Activated naive CD8-positive, alpha-beta T cell treated with anti-CD3 and anti-CD28 coated beads for 36 hours (primary cell): Measurements from ENCODE around the gene KATNAL1. TPM values are rescaled to one million over a fixed set of nuclear protein-coding genes. Genes with fewer than 3 reads are reported as not detected.
"Not testable (repeated sequence)": the region's sequence is repeated elsewhere in the genome, so short reads cannot be mapped to it uniquely, and the experiment has no call there.

Experiments used
- DNase-seq: peaks from one replicate; pipeline ENCODE4 v3.0.0; 2021
- H3K27ac Mint-ChIP-seq: one replicate; pipeline ENCODE4 v1.8.0; 2022; ENCODE audit warnings: mild to moderate bottlenecking, moderate library complexity, mixed read lengths
- H3K27me3 Mint-ChIP-seq: one replicate; pipeline ENCODE4 v1.8.0; 2022; ENCODE audit warnings: mild to moderate bottlenecking, mixed read lengths
- H3K36me3 Mint-ChIP-seq: one replicate; pipeline ENCODE4 v1.8.0; 2021; ENCODE audit warnings: mild to moderate bottlenecking, mixed read lengths
- H3K4me1 Mint-ChIP-seq: one replicate; pipeline ENCODE4 v1.8.0; 2021; ENCODE audit warnings: mixed read lengths
- H3K4me3 Mint-ChIP-seq: one replicate; pipeline ENCODE4 v1.8.0; 2022; ENCODE audit warnings: mild to moderate bottlenecking, moderate library complexity, mixed read lengths
- H3K9me3 Mint-ChIP-seq: one replicate; pipeline ENCODE4 v1.8.0; 2022; ENCODE audit warnings: mixed read lengths
- total RNA-seq, 2 experiments: library from RNA; stranded (reverse); gene quantifications; one replicate each; pipeline ENCODE4 v1.2.3, GENCODE V29; 2021

The KATNAL1 gene
- total RNA-seq, 2 experiments from 2014 or later: 6.7 to 6.9 TPM

GRCh38 chr13:30186634-30187415 is 120.5 kb downstream of the KATNAL1 start:
- peaks cover 2% of the 10 kb centered on the region for H3K36me3 Mint-ChIP-seq
- H3K4me3 Mint-ChIP-seq: no peak overlapping the region

DNA sequence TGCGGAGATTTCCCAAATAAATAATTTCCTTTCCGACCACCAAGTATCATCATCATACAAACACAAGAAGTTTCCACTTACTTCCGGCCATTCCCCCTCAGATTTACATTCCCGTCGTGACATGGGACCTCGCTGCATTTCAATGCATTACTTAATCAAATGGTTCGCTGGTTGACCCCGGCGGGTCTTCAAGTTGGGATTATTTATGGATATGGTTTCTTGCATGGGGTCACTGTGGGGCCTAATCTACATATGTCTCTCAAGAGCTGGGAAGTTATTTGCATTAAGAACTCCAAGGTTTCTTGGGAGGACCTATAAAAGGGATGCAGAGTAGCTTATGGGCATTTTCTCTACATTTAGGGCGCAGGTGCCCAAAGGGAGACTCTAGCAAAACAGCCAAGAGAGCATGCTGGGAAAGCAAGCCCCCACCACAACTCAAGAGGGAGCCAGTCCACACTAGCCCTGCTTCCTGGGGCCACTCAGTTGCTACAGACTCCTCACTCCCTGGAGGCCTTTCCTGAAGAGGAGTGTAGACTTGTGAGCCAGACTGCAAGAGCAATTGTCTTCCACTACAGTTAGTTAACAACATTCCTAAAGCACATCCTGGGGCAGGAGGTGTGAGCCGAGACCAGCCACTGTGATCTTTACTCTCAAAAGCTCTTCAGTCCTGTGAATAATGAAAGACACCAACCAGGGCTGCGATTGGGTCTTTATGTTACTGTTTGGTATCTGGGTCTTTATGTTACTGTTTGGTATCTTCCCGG is 125.3 kb downstream of the KATNAL1 start:
- Mint-ChIP-seq H3K4me1 (peaks cover 2% of the 10 kb centered on the region), H3K36me3 (peaks cover 2% of the 10 kb centered on the region), H3K9me3 (peaks cover 7% of the 10 kb centered on the region), H3K27ac (no peak overlapping the region), H3K27me3 (no peaks in the 10 kb centered on the region), H3K4me3 (no peak overlapping the region)
- DNase-seq: no peak

More at GRCh38 chr13:30186634-30187415, 120.5 kb downstream of the KATNAL1 start:
- DNase-seq: no peak
- no peaks in the 10 kb centered on the region for H3K27me3 Mint-ChIP-seq
- H3K27ac Mint-ChIP-seq: no peak overlapping the region
- peaks cover 2% of the 10 kb centered on the region for H3K4me1 Mint-ChIP-seq
- H3K9me3 Mint-ChIP-seq: peaks cover 7% of the 10 kb centered on the region

- H3K9me3 Mint-ChIP-seq: no peaks in the 10 kb centered on the region
- no peaks in the 10 kb centered on the region for H3K4me1 Mint-ChIP-seq
- DNase-seq: no peak
- H3K27me3 Mint-ChIP-seq: no peaks in the 10 kb centered on the region
- H3K4me3 Mint-ChIP-seq: no peak overlapping the region
- no peak overlapping the region for H3K27ac Mint-ChIP-seq
- H3K36me3 Mint-ChIP-seq: no peaks in the 10 kb centered on the region
Measured at GRCh38 chr13:30179597-30180276, 127.6 kb downstream of the KATNAL1 start.

GRCh38 chr13:30178976-30179375 is 128.4 kb downstream of the KATNAL1 start:
- Mint-ChIP-seq H3K36me3 (no peaks in the 10 kb centered on the region), H3K27ac (no peak overlapping the region), H3K27me3 (no peaks in the 10 kb centered on the region), H3K4me3 (no peak overlapping the region), H3K4me1 (peaks cover 3% of the 10 kb centered on the region), H3K9me3 (no peaks in the 10 kb centered on the region)
- no peak for DNase-seq

DNA sequence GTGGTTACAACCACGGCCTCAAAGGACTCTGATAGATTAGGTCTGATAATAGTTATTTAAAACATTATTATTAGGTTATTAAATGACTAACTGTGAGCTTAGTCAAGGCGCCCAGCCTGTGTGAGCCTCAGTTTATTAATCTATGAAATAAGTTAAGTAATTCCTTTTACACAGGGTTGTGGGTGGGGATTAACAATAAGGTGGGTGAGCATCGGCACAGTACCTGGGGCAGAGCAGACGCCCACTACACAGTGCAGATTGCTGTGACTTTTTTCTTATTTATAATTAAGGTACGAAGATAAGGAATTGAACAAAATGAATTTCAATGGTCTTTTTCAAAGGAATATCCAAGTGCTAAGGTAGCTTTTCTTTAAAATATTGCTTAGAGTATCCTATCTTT is 132.2 kb downstream of the KATNAL1 start:
- no peaks in the 10 kb centered on the region for H3K9me3 Mint-ChIP-seq
- peaks cover 17% of the 10 kb centered on the region for H3K4me1 Mint-ChIP-seq
- DNase-seq: no peak
- no peaks in the 10 kb centered on the region for H3K27me3 Mint-ChIP-seq
- H3K4me3 Mint-ChIP-seq: no peak overlapping the region
- no peaks in the 10 kb centered on the region for H3K36me3 Mint-ChIP-seq
- no peak overlapping the region for H3K27ac Mint-ChIP-seq

- H3K36me3 Mint-ChIP-seq, H3K4me3 Mint-ChIP-seq, H3K27me3 Mint-ChIP-seq, DNase-seq, H3K27ac Mint-ChIP-seq, H3K9me3 Mint-ChIP-seq: not testable (repeated sequence)
- H3K4me1 Mint-ChIP-seq: peaks cover 17% of the 10 kb centered on the region
Measured at GRCh38 chr13:30174250-30174649, 133.1 kb downstream of the KATNAL1 start.

- peak overlapping the region; percentile 4 for H3K27ac Mint-ChIP-seq
- no peaks in the 10 kb centered on the region for H3K27me3 Mint-ChIP-seq
- H3K9me3 Mint-ChIP-seq: no peaks in the 10 kb centered on the region
- no peak overlapping the region for H3K4me3 Mint-ChIP-seq
- H3K36me3 Mint-ChIP-seq: no peaks in the 10 kb centered on the region
- no peak for DNase-seq
- H3K4me1 Mint-ChIP-seq: peaks cover 17% of the 10 kb centered on the region
Measured at GRCh38 chr13:30173303-30173610, 134.1 kb downstream of the KATNAL1 start.

DNA sequence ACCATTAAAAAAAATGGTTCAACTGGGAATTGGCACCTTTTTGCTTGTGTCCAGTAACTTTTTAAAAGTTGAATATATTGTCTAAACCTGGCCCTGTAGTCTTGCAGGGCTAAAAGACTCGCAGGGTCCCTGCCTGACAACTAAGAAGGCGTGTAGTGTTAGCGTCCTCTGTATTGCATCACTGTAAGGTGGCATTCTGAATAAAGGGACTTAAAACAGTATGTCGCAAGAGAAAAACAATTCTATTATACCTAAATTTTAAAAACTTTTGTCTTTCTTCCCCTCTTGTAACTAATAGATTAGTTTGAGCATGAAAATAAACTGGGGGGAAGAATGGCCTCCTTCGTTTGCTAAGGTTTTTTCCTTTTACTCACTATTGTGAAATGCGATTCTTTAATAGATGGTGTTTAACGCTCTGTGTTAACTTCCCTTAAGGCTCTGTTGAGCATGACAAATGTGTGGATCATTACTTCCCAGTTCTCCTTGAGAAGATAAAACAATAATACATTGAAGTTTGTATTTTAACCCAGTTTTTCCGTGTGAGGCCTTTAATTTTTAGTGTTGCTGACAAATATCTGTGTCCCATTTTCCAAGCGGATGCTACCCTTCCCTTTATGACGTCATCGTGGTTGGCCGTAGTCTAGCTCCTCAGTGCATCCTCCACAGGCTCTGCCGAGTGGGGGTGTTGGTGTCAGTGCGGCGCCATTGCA is 134.6 kb downstream of the KATNAL1 start:
- Mint-ChIP-seq H3K4me1 (peaks cover 17% of the 10 kb centered on the region), H3K27me3 (no peaks in the 10 kb centered on the region), H3K27ac (peak overlapping the region; percentile 4), H3K4me3 (no peak overlapping the region), H3K9me3 (no peaks in the 10 kb centered on the region), H3K36me3 (no peaks in the 10 kb centered on the region)
- DNase-seq: no peak

GRCh38 chr13:30170569-30170968 is 136.8 kb downstream of the KATNAL1 start:
- Mint-ChIP-seq H3K9me3 (no peaks in the 10 kb centered on the region), H3K4me3 (no peak overlapping the region), H3K27ac (no peak overlapping the region), H3K36me3 (no peaks in the 10 kb centered on the region), H3K27me3 (no peaks in the 10 kb centered on the region), H3K4me1 (peaks cover 17% of the 10 kb centered on the region)
- DNase-seq: no peak

DNA sequence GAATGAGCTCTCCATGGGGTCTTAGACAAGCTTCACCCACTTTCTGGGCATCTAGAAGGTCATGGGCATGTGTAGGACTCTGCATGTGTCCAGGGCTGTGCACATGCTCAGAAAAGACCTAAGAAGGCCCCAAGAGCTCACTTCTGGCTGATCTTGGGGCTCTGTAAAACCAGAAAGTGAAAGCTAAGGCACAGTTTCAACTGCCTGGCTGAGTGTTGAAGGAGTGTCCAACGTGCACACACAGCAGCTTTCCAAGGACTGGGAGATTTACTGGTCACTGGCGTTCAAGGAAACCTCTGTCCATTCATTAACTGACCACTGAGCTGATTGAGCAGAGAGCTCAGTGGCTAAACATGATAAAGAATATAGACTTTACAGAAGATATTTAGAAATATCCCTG is 137.9 kb downstream of the KATNAL1 start:
- no peak for DNase-seq
- H3K9me3 Mint-ChIP-seq: no peaks in the 10 kb centered on the region
- H3K4me3 Mint-ChIP-seq: no peak overlapping the region
- no peaks in the 10 kb centered on the region for H3K27me3 Mint-ChIP-seq
- peaks cover 17% of the 10 kb centered on the region for H3K4me1 Mint-ChIP-seq
- no peaks in the 10 kb centered on the region for H3K36me3 Mint-ChIP-seq
- no peak overlapping the region for H3K27ac Mint-ChIP-seq

- H3K9me3 Mint-ChIP-seq: no peaks in the 10 kb centered on the region
- H3K27me3 Mint-ChIP-seq: no peaks in the 10 kb centered on the region
- no peak overlapping the region for H3K27ac Mint-ChIP-seq
- H3K36me3 Mint-ChIP-seq: no peaks in the 10 kb centered on the region
- no peak overlapping the region for H3K4me3 Mint-ChIP-seq
- H3K4me1 Mint-ChIP-seq: peaks cover 4% of the 10 kb centered on the region
- DNase-seq: no peak
Measured at GRCh38 chr13:30165796-30166195, 141.6 kb downstream of the KATNAL1 start.

DNA sequence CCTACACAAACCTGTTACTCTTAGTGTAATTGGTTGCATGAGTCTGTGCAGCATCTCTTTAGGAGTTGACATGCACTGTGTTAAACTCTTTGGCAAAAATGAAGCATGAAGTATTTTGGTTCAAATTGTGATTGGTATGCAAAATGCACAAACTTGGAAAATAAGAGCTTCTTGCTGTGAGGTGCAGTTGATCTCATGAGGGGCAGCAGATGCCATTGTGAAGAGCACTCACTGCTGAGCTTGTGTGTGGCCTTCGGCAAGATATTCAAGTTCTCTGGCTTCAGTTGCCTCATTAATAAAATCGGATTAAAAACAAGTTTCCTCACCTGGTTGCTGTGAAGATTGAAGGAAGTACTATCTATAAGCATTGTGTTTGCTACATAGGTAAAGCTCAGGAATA is 142.3 kb downstream of the KATNAL1 start:
- Mint-ChIP-seq H3K4me3 (no peak overlapping the region), H3K4me1 (peaks cover 5% of the 10 kb centered on the region), H3K36me3 (no peaks in the 10 kb centered on the region), H3K27ac (no peak overlapping the region), H3K9me3 (no peaks in the 10 kb centered on the region), H3K27me3 (no peaks in the 10 kb centered on the region)
- DNase-seq: no peak

DNA sequence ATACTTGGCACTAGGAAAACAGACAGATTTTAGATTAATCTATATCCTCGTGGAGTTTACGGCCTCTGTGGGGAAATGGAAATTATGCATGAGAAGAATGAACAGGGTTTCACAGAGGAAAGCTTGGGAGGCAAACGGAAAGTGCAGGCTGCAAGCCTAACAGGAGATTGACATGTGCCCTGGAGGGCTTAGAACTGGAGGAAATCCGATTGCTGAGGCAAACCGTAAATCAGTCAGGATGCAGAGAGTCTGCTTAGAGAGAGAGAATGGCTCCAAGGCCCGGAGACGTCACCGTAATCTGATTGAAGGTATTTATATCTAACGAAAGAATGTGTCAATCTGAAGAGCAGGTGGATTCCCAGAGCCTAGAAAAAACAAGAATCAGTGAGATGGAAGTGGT is 143.2 kb downstream of the KATNAL1 start:
- H3K27me3 Mint-ChIP-seq: no peaks in the 10 kb centered on the region

GRCh38 chr13:30163441-30163840 is 143.9 kb downstream of the KATNAL1 start:
- Mint-ChIP-seq H3K4me3 (no peak overlapping the region), H3K27me3 (no peaks in the 10 kb centered on the region), H3K36me3 (no peaks in the 10 kb centered on the region), H3K27ac (no peak overlapping the region), H3K9me3 (no peaks in the 10 kb centered on the region), H3K4me1 (peaks cover 20% of the 10 kb centered on the region)
- no peak for DNase-seq

More for the DNA sequence above, 143.2 kb downstream of the KATNAL1 start:
- no peaks in the 10 kb centered on the region for H3K9me3 Mint-ChIP-seq
- H3K4me1 Mint-ChIP-seq: peaks cover 13% of the 10 kb centered on the region
- H3K4me3 Mint-ChIP-seq: no peak overlapping the region
- no peak for DNase-seq
- no peak overlapping the region for H3K27ac Mint-ChIP-seq
- no peaks in the 10 kb centered on the region for H3K36me3 Mint-ChIP-seq

GRCh38 chr13:30159446-30159839 is 147.9 kb downstream of the KATNAL1 start:
- H3K27ac Mint-ChIP-seq: peak overlapping the region; percentile 50
- peak; percentile 64 for DNase-seq
- H3K4me1 Mint-ChIP-seq: peaks cover 24% of the 10 kb centered on the region
- no peaks in the 10 kb centered on the region for H3K9me3 Mint-ChIP-seq
- H3K27me3 Mint-ChIP-seq: no peaks in the 10 kb centered on the region
- H3K4me3 Mint-ChIP-seq: no peak overlapping the region
- H3K36me3 Mint-ChIP-seq: no peaks in the 10 kb centered on the region
